ENCODE data around the gene FADS1. TPM values are rescaled to one million over a fixed set of nuclear protein-coding genes. Genes with fewer than 3 reads are reported as not detected.

The FADS1 gene
- total and polyA plus RNA-seq, 2 donors (not counting 1 experiment from before 2014, with no cell fraction given): 173 to 208 TPM

GRCh38 chr11:61773356-61773755, 43.4 kb downstream of the FADS1 start:
- H3K9ac ChIP-seq (ENCODE audit: insufficient read depth, low read length): no peak overlapping the region
- no peak for TF ChIP-seq EZH2 (IDR thresholded peaks at IDR 0.05; ENCODE audit: low read length, missing control alignments)
- no peak for TF ChIP-seq CTCF (conservative IDR thresholded peaks at IDR 0.05 in 1 of 2, IDR thresholded peaks at IDR 0.05 in 1 of 2; ENCODE audit: low read depth in 1 of 2, low read length in 2 of 2)
- H3K79me2 ChIP-seq (ENCODE audit: control insufficient read depth, insufficient read depth, low read length): no peaks in the 10 kb centered on the region
- no peak overlapping the region for H3K27ac ChIP-seq (ENCODE audit: insufficient read depth, low read length)
- no peaks in the 10 kb centered on the region for H3K27me3 ChIP-seq (ENCODE audit: control insufficient read depth, insufficient read depth, low read length)
- DNase-seq (ENCODE audit: low read depth in 2 of 2): no peak
- no peaks in the 10 kb centered on the region for H3K9me3 ChIP-seq (ENCODE audit: control insufficient read depth, insufficient read depth, low read depth, low read length)
- no peaks in the 10 kb centered on the region for H3K4me1 ChIP-seq (ENCODE audit: control insufficient read depth, extremely low read depth, insufficient read depth, low read length)
- no peaks in the 10 kb centered on the region for H4K20me1 ChIP-seq (ENCODE audit: control insufficient read depth, extremely low read depth, insufficient read depth, low read length)
- no peak overlapping the region for H2AFZ ChIP-seq (ENCODE audit: low read length)
- no peak overlapping the region for H3K4me2 ChIP-seq (ENCODE audit: extremely low read depth, insufficient read depth, low read length)
- H3K36me3 ChIP-seq (ENCODE audit: control insufficient read depth, insufficient read depth, low read length): no peaks in the 10 kb centered on the region
- H3K4me3 ChIP-seq (replicated peaks in 1 of 4; ENCODE audit: control extremely low read depth in 1 of 4, insufficient read depth in 1 of 4, low read depth in 3 of 4, low read length in 4 of 4): no peak overlapping the region

GRCh38 chr11:61771985-61772455, 44.8 kb downstream of the FADS1 start:
- no peak overlapping the region for H3K4me3 ChIP-seq (replicated peaks in 1 of 4; ENCODE audit: control extremely low read depth in 1 of 4, insufficient read depth in 1 of 4, low read depth in 3 of 4, low read length in 4 of 4)
- TF ChIP-seq CTCF (conservative IDR thresholded peaks at IDR 0.05 in 1 of 2, IDR thresholded peaks at IDR 0.05 in 1 of 2; ENCODE audit: low read depth in 1 of 2, low read length in 2 of 2) (no peak), EZH2 (IDR thresholded peaks at IDR 0.05; ENCODE audit: low read length, missing control alignments) (no peak)
- no peaks in the 10 kb centered on the region for H3K27me3 ChIP-seq (ENCODE audit: control insufficient read depth, insufficient read depth, low read length)
- no peak overlapping the region for H3K4me2 ChIP-seq (ENCODE audit: extremely low read depth, insufficient read depth, low read length)
- H3K9me3 ChIP-seq (ENCODE audit: control insufficient read depth, insufficient read depth, low read depth, low read length): no peaks in the 10 kb centered on the region
- H3K27ac ChIP-seq (ENCODE audit: insufficient read depth, low read length): no peak overlapping the region
- H3K79me2 ChIP-seq (ENCODE audit: control insufficient read depth, insufficient read depth, low read length): no peaks in the 10 kb centered on the region
- H3K9ac ChIP-seq (ENCODE audit: insufficient read depth, low read length): no peak overlapping the region
- no peak overlapping the region for H2AFZ ChIP-seq (ENCODE audit: low read length)
- H3K4me1 ChIP-seq (ENCODE audit: control insufficient read depth, extremely low read depth, insufficient read depth, low read length): no peaks in the 10 kb centered on the region
- no peaks in the 10 kb centered on the region for H3K36me3 ChIP-seq (ENCODE audit: control insufficient read depth, insufficient read depth, low read length)
- DNase-seq (ENCODE audit: low read depth in 2 of 2): no peak
- no peaks in the 10 kb centered on the region for H4K20me1 ChIP-seq (ENCODE audit: control insufficient read depth, extremely low read depth, insufficient read depth, low read length)

- Histone ChIP-seq H2AFZ (ENCODE audit: low read length) (no peak overlapping the region), H3K4me1 (ENCODE audit: control insufficient read depth, extremely low read depth, insufficient read depth, low read length) (no peaks in the 10 kb centered on the region), H3K9me3 (ENCODE audit: control insufficient read depth, insufficient read depth, low read depth, low read length) (no peaks in the 10 kb centered on the region), H4K20me1 (ENCODE audit: control insufficient read depth, extremely low read depth, insufficient read depth, low read length) (no peaks in the 10 kb centered on the region), H3K9ac (ENCODE audit: insufficient read depth, low read length) (no peak overlapping the region), H3K27me3 (ENCODE audit: control insufficient read depth, insufficient read depth, low read length) (no peaks in the 10 kb centered on the region), H3K27ac (ENCODE audit: insufficient read depth, low read length) (no peak overlapping the region), H3K4me3 (replicated peaks in 1 of 4; ENCODE audit: control extremely low read depth in 1 of 4, insufficient read depth in 1 of 4, low read depth in 3 of 4, low read length in 4 of 4) (no peak overlapping the region), H3K79me2 (ENCODE audit: control insufficient read depth, insufficient read depth, low read length) (no peaks in the 10 kb centered on the region), H3K36me3 (ENCODE audit: control insufficient read depth, insufficient read depth, low read length) (no peaks in the 10 kb centered on the region), H3K4me2 (ENCODE audit: extremely low read depth, insufficient read depth, low read length) (no peak overlapping the region)
- DNase-seq (ENCODE audit: low read depth in 2 of 2): no peak
- TF ChIP-seq EZH2 (IDR thresholded peaks at IDR 0.05; ENCODE audit: low read length, missing control alignments) (no peak), CTCF (conservative IDR thresholded peaks at IDR 0.05 in 1 of 2, IDR thresholded peaks at IDR 0.05 in 1 of 2; ENCODE audit: low read depth in 1 of 2, low read length in 2 of 2) (no peak)
These were observed 45.5 kb downstream of the FADS1 start for GRCh38 chr11:61771195-61771894.
